HEK293 (cell line): ENCODE data around the gene ARNT2.

Experiments
- GLI4 ChIP-seq: fragments of 450-650 bp; formaldehyde crosslinking; IDR thresholded peaks from 2 replicates; pipeline ENCODE4 v1.5.1; 2016; ENCODE audit warnings: missing biosample characterization, missing genetic modification characterization
- KLF16 ChIP-seq: fragments of 450-650 bp; formaldehyde crosslinking; IDR thresholded peaks from 2 replicates; pipeline ENCODE4 v1.5.1; 2017; ENCODE audit warnings: missing biosample characterization, missing genetic modification characterization
- TF ChIP-seq, protein P1 (sequence below): fragments of 450-650 bp; formaldehyde crosslinking; IDR thresholded peaks from 2 replicates; pipeline ENCODE4 v1.5.1; 2016; ENCODE audit warnings: missing biosample characterization, missing genetic modification characterization, low read depth

DNA sequence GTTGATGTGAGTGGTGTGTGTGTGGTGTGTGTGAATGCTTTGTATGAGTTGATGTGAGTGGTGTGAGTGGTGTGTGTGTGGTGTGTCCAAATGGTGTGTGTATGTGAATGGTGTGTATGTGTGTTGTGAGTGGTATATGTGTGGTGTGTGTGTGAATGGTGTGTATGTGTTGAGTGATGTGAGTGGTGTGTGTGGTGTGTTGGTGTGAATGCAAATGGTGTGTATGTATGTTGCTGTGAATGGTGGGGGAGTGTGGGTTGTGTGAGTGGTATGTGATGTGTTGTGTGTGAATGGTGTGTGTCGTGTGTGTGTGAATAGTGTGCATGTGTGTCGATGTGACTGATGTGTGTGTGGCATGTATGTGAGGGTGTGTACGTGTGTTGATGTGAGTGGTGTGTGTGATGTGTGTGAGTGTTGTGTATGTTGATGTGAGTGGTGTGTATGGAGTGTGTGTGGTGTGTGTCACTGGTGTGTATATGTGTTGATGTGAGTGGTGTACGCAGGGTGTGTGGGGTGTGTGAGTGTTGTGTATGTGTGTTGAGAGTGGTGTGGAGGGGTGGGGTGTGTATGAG lies 40.6 kb downstream of the ARNT2 start:
- TF ChIP-seq, protein P1, sequence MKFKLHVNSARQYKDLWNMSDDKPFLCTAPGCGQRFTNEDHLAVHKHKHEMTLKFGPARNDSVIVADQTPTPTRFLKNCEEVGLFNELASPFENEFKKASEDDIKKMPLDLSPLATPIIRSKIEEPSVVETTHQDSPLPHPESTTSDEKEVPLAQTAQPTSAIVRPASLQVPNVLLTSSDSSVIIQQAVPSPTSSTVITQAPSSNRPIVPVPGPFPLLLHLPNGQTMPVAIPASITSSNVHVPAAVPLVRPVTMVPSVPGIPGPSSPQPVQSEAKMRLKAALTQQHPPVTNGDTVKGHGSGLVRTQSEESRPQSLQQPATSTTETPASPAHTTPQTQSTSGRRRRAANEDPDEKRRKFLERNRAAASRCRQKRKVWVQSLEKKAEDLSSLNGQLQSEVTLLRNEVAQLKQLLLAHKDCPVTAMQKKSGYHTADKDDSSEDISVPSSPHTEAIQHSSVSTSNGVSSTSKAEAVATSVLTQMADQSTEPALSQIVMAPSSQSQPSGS (tag by site-specific recombination): no peak
- TF ChIP-seq KLF16: no peak
- TF ChIP-seq GLI4 (tag by site-specific recombination): no peak
